Measurements from ENCODE around the gene MYOM1. TPM values are rescaled to one million over a fixed set of nuclear protein-coding genes. Genes with fewer than 3 reads are reported as not detected.
"Not testable (repeated sequence)": the region's sequence is repeated elsewhere in the genome, so short reads cannot be mapped to it uniquely, and the experiment has no call there.

Gene MYOM1
- total and polyA plus RNA-seq, 10 donors: 1.2 to 6.2 (median 2.0) TPM

- H3K4me3 ChIP-seq: no peak overlapping the region
- H3K27me3 ChIP-seq (replicated peaks in 1 of 7): peaks cover 0 to 4% (median 0%) of the 10 kb centered on the region in 7 donors
- DNase-seq: no peak
- no peak for TF ChIP-seq CTCF (IDR thresholded peaks at IDR 0.05 in 8 of 11, conservative IDR thresholded peaks at IDR 0.05 in 3 of 11)
- no peak for TF ChIP-seq POLR2A (IDR thresholded peaks at IDR 0.05)
- no peak for TF ChIP-seq POLR2AphosphoS5 (IDR thresholded peaks at IDR 0.05)
- intact Hi-C loops (cut with DNase I; ENCODE audit: low total_unique reads): loop anchor here (10.0 kb wide), 1 partner anchor 132 kb away; no protein-coding TSS in a partner anchor
- no peaks in the 10 kb centered on the region for H3K36me3 ChIP-seq
- no peaks in the 10 kb centered on the region for H3K9me3 ChIP-seq
- peaks cover 0 to 61% (median 18%) of the 10 kb centered on the region in 6 donors for H3K4me1 ChIP-seq
- 72 to 86% (median 81%) methylated on average over 17 of the region's 17 CpGs for WGBS, 5 donors
- no peak overlapping the region for H3K27ac ChIP-seq
Measured at GRCh38 chr18:3066341-3067110, 153.2 kb downstream of the MYOM1 start.

GRCh38 chr18:3063766-3064165 is 156.0 kb downstream of the MYOM1 start:
- 84 to 93% (median 90%) methylated on average over 4 of the region's 4 CpGs for WGBS, 5 donors
- intact Hi-C loops (cut with DNase I; ENCODE audit: low total_unique reads): loop anchor here (5.0 to 10.0 kb wide), 2 partner anchors 66 to 129 kb away; no protein-coding TSS in a partner anchor
- not testable (repeated sequence) for H3K27me3 ChIP-seq (replicated peaks in 1 of 7); DNase-seq; H3K4me3 ChIP-seq; H3K36me3 ChIP-seq; H3K27ac ChIP-seq; H3K9me3 ChIP-seq
- H3K4me1 ChIP-seq: peaks cover 21 to 76% (median 46%) of the 10 kb centered on the region in 6 donors

GRCh38 chr18:3062798-3063680 is 156.7 kb downstream of the MYOM1 start:
- no peak for TF ChIP-seq POLR2A (IDR thresholded peaks at IDR 0.05)
- no peak for TF ChIP-seq POLR2AphosphoS5 (IDR thresholded peaks at IDR 0.05)
- peak; percentile 38 to 83 (median 70) for TF ChIP-seq CTCF (IDR thresholded peaks at IDR 0.05 in 8 of 11, conservative IDR thresholded peaks at IDR 0.05 in 3 of 11)
- intact Hi-C loops (cut with DNase I; ENCODE audit: low total_unique reads): loop anchor here (5.0 to 10.0 kb wide), 2 partner anchors 66 to 128 kb away; no protein-coding TSS in a partner anchor
- peak overlapping the region in 6 of 8 donors; percentile 75 to 89 (median 86) for H3K27ac ChIP-seq
- no peaks in the 10 kb centered on the region for H3K36me3 ChIP-seq
- H3K4me3 ChIP-seq: peak overlapping the region in 1 of 8 donors; percentile 38
- WGBS, 5 donors: 50 to 63% (median 58%) methylated on average over 16 of the region's 16 CpGs
- H3K4me1 ChIP-seq: peaks cover 25 to 76% (median 53%) of the 10 kb centered on the region in 6 donors
- H3K9me3 ChIP-seq: no peaks in the 10 kb centered on the region
- DNase-seq: peak; percentile 89
- peaks cover 0 to 4% (median 0%) of the 10 kb centered on the region in 7 donors for H3K27me3 ChIP-seq (replicated peaks in 1 of 7)

- Histone ChIP-seq H3K4me1 (peaks cover 28 to 76% (median 59%) of the 10 kb centered on the region in 6 donors), H3K4me3 (peak overlapping the region in 1 of 8 donors; percentile 38), H3K9me3 (no peaks in the 10 kb centered on the region), H3K27ac (peak overlapping the region; percentile 66 to 89 (median 84)), H3K36me3 (no peaks in the 10 kb centered on the region), H3K27me3 (replicated peaks in 1 of 7) (peaks cover 0 to 4% (median 0%) of the 10 kb centered on the region in 7 donors)
- intact Hi-C loops (cut with DNase I; ENCODE audit: low total_unique reads): loop anchor here (5.0 to 10.0 kb wide), 2 partner anchors 64 to 127 kb away; no protein-coding TSS in a partner anchor
- WGBS, 5 donors: 47 to 65% (median 60%) methylated on average over 11 of the region's 11 CpGs
- no peak for DNase-seq
- peak in 1 of 3 donors; percentile 42 for TF ChIP-seq POLR2AphosphoS5 (IDR thresholded peaks at IDR 0.05)
- TF ChIP-seq POLR2A (IDR thresholded peaks at IDR 0.05): no peak
Measured at GRCh38 chr18:3061581-3062312, 158.0 kb downstream of the MYOM1 start.

Data from spleen (tissue), 11 donors.